ENCODE measurements around the gene NFATC1.

GRCh38 chr18:79548621-79548985, 152.9 kb downstream of the NFATC1 start:
- TF ChIP-seq EZH2phosphoT487 (IDR thresholded peaks at IDR 0.05; ENCODE audit: insufficient read depth, low read depth) = no peak
- TF ChIP-seq EZH2 (IDR thresholded peaks at IDR 0.05; ENCODE audit: insufficient read depth, poor library complexity, severe bottlenecking) = no peak
